A673 (cell line): ENCODE measurements around the gene EPO. TPM values are rescaled to one million over a fixed set of nuclear protein-coding genes. Genes with fewer than 3 reads are reported as not detected.

Experiments used
- BruUV-seq: library from RNA; stranded (reverse); fragments of 400-500 nt; replicated peaks from 2 replicates; lab custom pipeline; 2021; lab: Mats Ljungman, UMichigan
- CTCF ChIA-PET: fragments of 300-600 bp; sonication (Branson Sonifier 250); formaldehyde crosslinking; loops from one replicate; lab custom pipeline; 2022; ENCODE audit warnings: antibody characterized with exemption; lab: Charles Lee
- POLR2A ChIA-PET: fragments of 300-600 bp; sonication (Branson Sonifier 250); formaldehyde crosslinking; loops from one replicate; lab custom pipeline; 2022; ENCODE audit warnings: antibody characterized with exemption; ENCODE audit not compliant: low non-redundant PET; lab: Charles Lee
- DNase-seq: peaks from one replicate; pipeline ENCODE4 v3.0.0-alpha.2; 2015; ENCODE audit warnings: low spot score
- H3K27ac ChIP-seq: fragments of 200-600 bp; sonication (generic); 2 replicates; pipeline ENCODE4 v1.5.1; 2016; ENCODE audit warnings: mixed run types, low read depth, mild to moderate bottlenecking, mixed read lengths, antibody characterized with exemption, low read length; ENCODE audit not compliant: poor library complexity, severe bottlenecking
- H3K27me3 ChIP-seq: fragments of 200-600 bp; sonication (generic); replicated peaks from 2 replicates; pipeline ENCODE4 v1.6.1; 2017; ENCODE audit warnings: mixed run types, low read depth, mild to moderate bottlenecking, mixed read lengths, antibody characterized with exemption, low read length; ENCODE audit not compliant: insufficient read depth, poor library complexity
- H3K36me3 ChIP-seq: fragments of 200-600 bp; sonication (generic); 2 replicates; pipeline ENCODE4 v1.6.1; 2016; ENCODE audit warnings: mixed run types, mild to moderate bottlenecking, mixed read lengths, antibody characterized with exemption, low read length; ENCODE audit not compliant: insufficient read depth, poor library complexity, severe bottlenecking
- H3K4me1 ChIP-seq: fragments of 200-600 bp; sonication (generic); 2 replicates; pipeline ENCODE4 v1.6.1; 2017; ENCODE audit warnings: mixed run types, mild to moderate bottlenecking, mixed read lengths, antibody characterized with exemption, low read length; ENCODE audit not compliant: insufficient read depth, poor library complexity, severe bottlenecking
- H3K4me3 ChIP-seq: fragments of 200-600 bp; sonication (generic); 2 replicates; pipeline ENCODE4 v1.5.1; 2016; ENCODE audit warnings: low read depth, mixed run types, mild to moderate bottlenecking, mixed read lengths, low read length; ENCODE audit not compliant: poor library complexity, severe bottlenecking
- H3K9me3 ChIP-seq: fragments of 200-600 bp; sonication (generic); 2 replicates; pipeline ENCODE4 v1.6.1; 2016; ENCODE audit warnings: mixed run types, low read depth, mild to moderate bottlenecking, mixed read lengths, antibody characterized with exemption, low read length; ENCODE audit not compliant: poor library complexity, severe bottlenecking
- EZH2 ChIP-seq: fragments of 200-600 bp; sonication (generic); IDR thresholded peaks from 2 replicates; pipeline ENCODE4 v1.6.1; 2017; ENCODE audit warnings: borderline replicate concordance, low read depth, mild to moderate bottlenecking, mixed read lengths, antibody characterized with exemption, low read length; ENCODE audit not compliant: poor library complexity, severe bottlenecking
- intact Hi-C: fragments of 100-400 bp; cut with micrococcal nuclease; formaldehyde crosslinking; loops from one replicate; pipeline ENCODE4 v1.10.0; 2022; ENCODE audit not compliant: unreplicated experiment
- total RNA-seq: library from RNA; stranded (reverse); gene quantifications from 2 replicates; pipeline ENCODE4 v1.2.3, GENCODE V29; 2021
- TF ChIP-seq, protein P1 (sequence below): fragments of 300-800, 200-600 bp; sonication (generic); conservative IDR thresholded peaks from 2 replicates; pipeline ENCODE4 v1.5.1; 2017; ENCODE audit warnings: low read depth, mild to moderate bottlenecking, antibody characterized with exemption, low read length, moderate library complexity, mixed read lengths

EPO gene
- total RNA-seq, 1 experiment from 2014 or later, result 0.21 TPM

DNA sequence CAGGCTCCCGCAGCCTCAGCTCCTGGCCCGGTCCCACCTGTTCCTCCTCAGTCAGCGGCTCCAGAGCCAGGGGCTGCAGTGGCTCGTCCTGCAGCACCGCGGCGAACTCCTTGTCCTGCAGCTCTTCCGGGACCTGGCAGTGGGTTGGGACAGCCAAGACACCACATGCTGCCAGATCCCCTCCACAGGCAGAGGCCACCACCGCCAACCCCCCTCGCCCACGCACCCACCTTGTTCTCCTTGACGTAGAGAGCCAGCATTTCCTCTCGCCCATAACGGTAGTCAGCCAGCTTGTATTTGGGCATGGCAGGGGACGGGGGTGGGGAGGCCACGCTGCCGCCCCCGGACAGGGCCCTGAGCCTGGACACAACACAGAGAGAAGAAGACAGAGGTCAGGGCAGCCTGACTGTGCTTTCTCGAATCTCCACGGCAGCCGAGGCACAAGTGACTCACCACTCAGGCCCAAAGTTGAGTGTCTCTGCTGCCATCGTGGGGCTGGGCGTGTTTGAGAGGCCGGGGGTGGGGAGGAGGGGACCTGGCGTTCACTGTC is 32.4 kb upstream of the EPO start:
- no peak overlapping the region for H3K27ac ChIP-seq
- intact Hi-C loops, result no loop called here
- BruUV-seq, result no TSS peak
- no peak overlapping the region for H3K4me3 ChIP-seq
- CTCF ChIA-PET, result no interaction called here
- peaks cover 74% of the 10 kb centered on the region for H3K36me3 ChIP-seq
- H3K9me3 ChIP-seq, result no peaks in the 10 kb centered on the region
- POLR2A ChIA-PET, result no interaction called here
- no peak for TF ChIP-seq EZH2
- TF ChIP-seq, protein P1, sequence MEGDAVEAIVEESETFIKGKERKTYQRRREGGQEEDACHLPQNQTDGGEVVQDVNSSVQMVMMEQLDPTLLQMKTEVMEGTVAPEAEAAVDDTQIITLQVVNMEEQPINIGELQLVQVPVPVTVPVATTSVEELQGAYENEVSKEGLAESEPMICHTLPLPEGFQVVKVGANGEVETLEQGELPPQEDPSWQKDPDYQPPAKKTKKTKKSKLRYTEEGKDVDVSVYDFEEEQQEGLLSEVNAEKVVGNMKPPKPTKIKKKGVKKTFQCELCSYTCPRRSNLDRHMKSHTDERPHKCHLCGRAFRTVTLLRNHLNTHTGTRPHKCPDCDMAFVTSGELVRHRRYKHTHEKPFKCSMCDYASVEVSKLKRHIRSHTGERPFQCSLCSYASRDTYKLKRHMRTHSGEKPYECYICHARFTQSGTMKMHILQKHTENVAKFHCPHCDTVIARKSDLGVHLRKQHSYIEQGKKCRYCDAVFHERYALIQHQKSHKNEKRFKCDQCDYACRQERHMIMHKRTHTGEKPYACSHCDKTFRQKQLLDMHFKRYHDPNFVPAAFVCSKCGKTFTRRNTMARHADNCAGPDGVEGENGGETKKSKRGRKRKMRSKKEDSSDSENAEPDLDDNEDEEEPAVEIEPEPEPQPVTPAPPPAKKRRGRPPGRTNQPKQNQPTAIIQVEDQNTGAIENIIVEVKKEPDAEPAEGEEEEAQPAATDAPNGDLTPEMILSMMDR, result no peak
- H3K27me3 ChIP-seq, result no peaks in the 10 kb centered on the region
- DNase-seq, result no peak
- H3K4me1 ChIP-seq, result peaks cover 15% of the 10 kb centered on the region

DNA sequence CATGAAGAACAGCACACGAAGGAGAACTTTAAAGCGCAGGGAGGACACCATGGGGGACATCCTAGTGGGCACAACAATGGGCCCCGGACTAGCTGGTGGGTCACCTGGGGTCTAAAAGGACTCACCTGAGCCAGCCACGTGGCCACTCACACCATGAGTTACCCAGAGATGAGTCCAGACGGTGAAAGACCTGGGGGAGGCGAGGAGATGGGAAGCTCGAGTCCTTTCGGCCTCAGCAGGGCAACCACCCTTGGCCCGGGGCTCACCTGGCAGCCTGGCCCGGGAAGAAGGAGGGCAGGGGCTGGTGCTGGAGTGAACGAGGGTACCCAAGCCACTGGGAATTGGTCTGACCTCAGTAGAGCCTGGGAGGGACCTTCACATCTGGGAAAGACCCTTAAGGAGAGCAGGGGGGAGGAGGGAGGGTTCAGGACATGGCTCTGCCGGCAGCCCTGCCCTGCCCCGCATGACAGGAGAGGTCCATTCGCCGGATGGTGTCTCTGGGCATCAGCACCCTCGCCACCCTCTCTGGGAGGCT is 31.9 kb upstream of the EPO start:
- Histone ChIP-seq H3K4me1 (peaks cover 15% of the 10 kb centered on the region), H3K9me3 (no peaks in the 10 kb centered on the region), H3K36me3 (peaks cover 69% of the 10 kb centered on the region), H3K27me3 (no peaks in the 10 kb centered on the region), H3K4me3 (no peak overlapping the region), H3K27ac (no peak overlapping the region)
- intact Hi-C loops, result no loop called here
- POLR2A ChIA-PET, result no interaction called here
- no peak for DNase-seq
- CTCF ChIA-PET, result interaction anchor here (1.1 kb wide), 1 partner anchor 76 kb away, joined by 3 read pairs; the partner anchor contains the start of gene MOSPD3
- TF ChIP-seq, protein P1, result no peak
- TF ChIP-seq EZH2, result no peak
- no TSS peak for BruUV-seq

DNA sequence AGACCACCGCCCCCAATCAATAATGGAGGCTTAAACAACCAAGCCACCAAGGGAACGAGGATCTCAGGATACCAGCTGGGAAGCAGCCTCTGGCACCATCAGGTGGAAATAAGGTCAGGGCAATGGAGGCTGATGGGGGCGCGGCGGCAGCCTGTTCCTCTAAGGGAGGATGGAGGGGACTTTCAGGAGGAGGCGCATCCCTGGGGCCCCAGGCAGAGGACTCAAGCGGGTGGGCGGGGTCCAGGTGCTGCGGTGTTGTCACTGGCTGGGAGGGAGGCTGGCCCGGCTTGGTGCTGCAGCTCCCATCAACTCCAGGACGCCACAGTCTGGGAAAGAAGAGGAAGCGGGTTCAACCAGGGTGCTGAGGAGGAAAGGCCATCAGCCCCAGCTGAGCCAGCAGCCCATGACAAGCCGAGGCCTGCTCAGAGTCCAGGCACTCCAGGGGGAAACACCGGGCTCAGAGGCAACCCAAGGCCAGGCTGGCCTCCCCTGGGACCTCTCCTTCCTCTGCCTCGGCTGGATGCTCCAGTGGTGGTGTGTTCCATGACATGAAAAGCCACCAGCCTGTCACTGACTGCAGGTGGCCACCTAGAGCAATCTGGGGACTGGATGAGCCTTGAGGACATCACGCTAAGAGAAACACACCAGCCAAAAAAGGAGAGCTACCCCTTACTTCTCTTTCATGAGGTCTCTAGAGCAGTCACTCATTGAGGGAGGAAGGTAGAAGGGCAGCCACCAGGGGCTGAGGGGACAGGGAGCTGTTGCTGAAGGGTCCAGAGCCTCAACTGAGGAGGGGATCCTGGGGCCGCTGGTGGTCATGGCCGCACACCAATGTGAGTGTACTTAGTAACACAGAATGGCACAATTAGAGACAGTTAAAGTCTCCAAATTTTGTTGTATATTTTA is 30.8 kb upstream of the EPO start:
- peaks cover 15% of the 10 kb centered on the region for H3K4me1 ChIP-seq
- TF ChIP-seq, protein P1, result no peak
- TF ChIP-seq EZH2, result no peak
- no TSS peak for BruUV-seq
- DNase-seq, result no peak
- no peaks in the 10 kb centered on the region for H3K9me3 ChIP-seq
- no peak overlapping the region for H3K4me3 ChIP-seq
- H3K27me3 ChIP-seq, result no peaks in the 10 kb centered on the region
- CTCF ChIA-PET, result interaction anchor here (1.1 to 1.3 kb wide), 2 partner anchors 16 to 77 kb away, joined by 3 read pairs; partner anchors contain the start of gene MOSPD3
- POLR2A ChIA-PET, result no interaction called here
- peak overlapping the region; percentile 5 for H3K27ac ChIP-seq
- intact Hi-C loops, result loop anchor here (5.0 kb wide), 2 partner anchors 87 to 127 kb away; partner anchors contain the start of gene PCOLCE
- peaks cover 58% of the 10 kb centered on the region for H3K36me3 ChIP-seq
